CD14-positive monocyte (primary cell): Measurements from ENCODE around the gene CA11. TPM values are rescaled to one million over a fixed set of nuclear protein-coding genes. Genes with fewer than 3 reads are reported as not detected.

Source experiments
- DNase-seq, 3 donors: peaks; one replicate each; pipeline ENCODE4 v3.0.0-alpha.2; 2011 to 2022
- H2AFZ ChIP-seq: 2 replicates; pipeline ENCODE4 v1.6.0; 2012; ENCODE audit warnings: mild to moderate bottlenecking, low read depth, low read length, inconsistent platforms; ENCODE audit not compliant: insufficient read depth, poor library complexity, severe bottlenecking
- H3K27ac ChIP-seq, 2 donors: 1 replicate in 1 of 2; 2 replicates in 1 of 2; pipeline ENCODE4 v1.5.1; 2012 to 2013; ENCODE audit warnings: low read length in 2 of 2, control low read depth in 1 of 2, inconsistent platforms in 1 of 2, low read depth in 1 of 2, mild to moderate bottlenecking in 1 of 2
- H3K27me3 ChIP-seq, 2 donors: one replicate each; pipeline versions ENCODE4 v1.6.0 to v1.6.1; 2011 to 2013; ENCODE audit warnings: low read length in 2 of 2; ENCODE audit not compliant: control insufficient read depth in 2 of 2, insufficient read depth in 2 of 2
- H3K36me3 ChIP-seq, 2 donors: replicated peaks in 1 of 2; 1 replicate in 1 of 2; 2 replicates in 1 of 2; pipeline versions ENCODE4 v1.5.1 to v1.6.1; 2012 to 2013; ENCODE audit warnings: low read length in 2 of 2, control low read depth in 1 of 2, inconsistent platforms in 1 of 2, mild to moderate bottlenecking in 1 of 2; ENCODE audit not compliant: insufficient read depth in 2 of 2, control insufficient read depth in 1 of 2
- H3K4me1 ChIP-seq, 2 donors: 1 replicate in 1 of 2; 2 replicates in 1 of 2; pipeline versions ENCODE4 v1.5.1 to v1.6.1; 2012 to 2013; ENCODE audit warnings: low read length in 2 of 2, control low read depth in 1 of 2, inconsistent platforms in 1 of 2, mild to moderate bottlenecking in 1 of 2, moderate library complexity in 1 of 2; ENCODE audit not compliant: insufficient read depth in 2 of 2, control insufficient read depth in 1 of 2
- H3K4me2 ChIP-seq: replicated peaks from 2 replicates; pipeline ENCODE3; 2012; ENCODE audit warnings: low read length, moderate library complexity, mild to moderate bottlenecking; ENCODE audit not compliant: poor library complexity, severe bottlenecking; ENCODE audit errors: extremely low read depth
- H3K4me3 ChIP-seq, 3 experiments: fragments of 200-600 bp in 1 of 3; sonication (generic) in 1 of 3; replicated peaks in 1 of 3; 1 replicate in 2 of 3; 2 replicates in 1 of 3; pipeline ENCODE4 v1.5.1; 2011 to 2013; ENCODE audit warnings: low read length in 3 of 3, mild to moderate bottlenecking in 3 of 3, control low read depth in 2 of 3, low read depth in 2 of 3, inconsistent platforms in 1 of 3, moderate library complexity in 1 of 3
- H3K79me2 ChIP-seq: 2 replicates; pipeline ENCODE4 v1.6.0; 2012; ENCODE audit warnings: mild to moderate bottlenecking, control low read depth, inconsistent platforms, low read length, moderate library complexity; ENCODE audit not compliant: insufficient read depth
- H3K9ac ChIP-seq: 2 replicates; pipeline ENCODE4 v1.6.0; 2017; ENCODE audit warnings: low read length, mild to moderate bottlenecking; ENCODE audit not compliant: insufficient read depth, poor library complexity, severe bottlenecking
- H3K9me3 ChIP-seq, 2 donors: replicated peaks in 1 of 2; 1 replicate in 1 of 2; 2 replicates in 1 of 2; pipeline versions ENCODE4 v1.5.1 to v1.6.1; 2012 to 2013; ENCODE audit warnings: low read length in 2 of 2, control low read depth in 1 of 2; ENCODE audit not compliant: control insufficient read depth in 1 of 2, insufficient read depth in 1 of 2
- H4K20me1 ChIP-seq: 2 replicates; pipeline ENCODE4 v1.6.0; 2012; ENCODE audit warnings: mild to moderate bottlenecking, low read length, control low read depth, moderate library complexity; ENCODE audit not compliant: insufficient read depth
- H3K27ac Mint-ChIP-seq, 7 donors: one replicate each; pipeline ENCODE4 v1.8.0; 2020; ENCODE audit warnings: mild to moderate bottlenecking in 7 of 7, mixed read lengths in 7 of 7, moderate library complexity in 6 of 7, inconsistent platforms in 2 of 7
- H3K27me3 Mint-ChIP-seq, 3 donors: one replicate each; pipeline ENCODE4 v1.8.0; 2021 to 2022; ENCODE audit warnings: low read depth in 3 of 3, mild to moderate bottlenecking in 3 of 3, mixed read lengths in 3 of 3, moderate library complexity in 3 of 3, inconsistent platforms in 1 of 3
- H3K36me3 Mint-ChIP-seq, 2 donors: one replicate each; pipeline ENCODE4 v1.8.0; 2020; ENCODE audit warnings: mixed read lengths in 2 of 2, inconsistent platforms in 1 of 2, mild to moderate bottlenecking in 1 of 2
- H3K4me1 Mint-ChIP-seq: one replicate; pipeline ENCODE4 v1.8.0; 2020; ENCODE audit warnings: mild to moderate bottlenecking, mixed read lengths
- H3K4me3 Mint-ChIP-seq, 2 donors: one replicate each; pipeline ENCODE4 v1.8.0; 2020; ENCODE audit warnings: mild to moderate bottlenecking in 2 of 2, mixed read lengths in 2 of 2, moderate library complexity in 1 of 2
- H3K9me3 Mint-ChIP-seq, 7 donors: one replicate each; pipeline ENCODE4 v1.8.0; 2020 to 2022; ENCODE audit warnings: mixed read lengths in 7 of 7, mild to moderate bottlenecking in 6 of 7, moderate library complexity in 6 of 7, inconsistent platforms in 2 of 7
- CTCF ChIP-seq: fragments of 200-600 bp; IDR thresholded peaks from one replicate; pipeline ENCODE4 v1.8.0; 2022; ENCODE audit warnings: antibody characterized with exemption, mild to moderate bottlenecking
- WGBS: methylation state at CpG from one replicate; pipeline ENCODE4 v1.1.5; 2013; ENCODE audit warnings: missing lambda C conversion rate; ENCODE audit not compliant: insufficient coverage; 5-methylcytosine and 5-hydroxymethylcytosine counted together
- intact Hi-C, 2 donors: fragments of 100-400 bp; cut with micrococcal nuclease; formaldehyde crosslinking; loops; one replicate each; pipeline versions ENCODE4 v1.15.0 to v1.15.1; 2023
- polyA plus RNA-seq, 3 donors: library from polyadenylated mRNA; depleted of rRNA in 1 of 3; unstranded in 2 of 3; stranded (reverse) in 1 of 3; fragments of 300-500 nt in 2 of 3; fragments of >200 nt in 1 of 3; fragmentation: Illumina TruSeq in 2 of 3; gene quantifications; 1 replicate in 2 of 3; 2 replicates in 1 of 3; pipeline ENCODE4 v1.2.3, GENCODE V29; 2012 to 2021

CA11 gene
- polyA plus RNA-seq, 3 donors = 1.1 to 4.9 (median 1.8) TPM

DNA sequence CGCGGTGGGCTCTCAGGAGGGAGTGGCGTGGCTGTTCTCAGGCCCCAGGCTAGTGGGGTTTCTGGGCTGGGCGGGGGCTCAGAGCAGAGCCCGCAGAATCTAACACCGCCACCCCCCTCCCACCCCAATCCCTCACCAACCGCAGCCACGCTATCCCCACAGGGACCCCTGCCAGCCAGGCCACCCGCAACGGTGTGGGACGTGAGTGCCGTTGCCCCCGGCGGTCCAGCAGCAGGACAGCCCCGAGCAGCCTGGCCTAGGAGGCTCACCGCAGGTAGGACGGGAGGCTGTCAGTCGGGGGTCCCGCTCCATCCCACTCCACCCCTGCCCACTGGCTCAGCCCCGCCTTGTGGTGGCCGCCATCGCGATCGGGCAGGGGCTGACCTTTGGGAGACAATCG lies 27.0 kb upstream of the CA11 start, which contains the start of gene NTN5:
Gene NTN5, minus strand, starts transcription at position 24 of the 400 bp plus-strand sequence. CDS start 2,031 bp downstream, outside the sequence.
- H3K4me1 Mint-ChIP-seq = peaks cover 8% of the 10 kb centered on the region
- intact Hi-C loops = no loop called here
- no peak within 1 kb of the TSS for H3K27ac Mint-ChIP-seq
- Histone ChIP-seq H3K4me2 (no peak within 1 kb of the TSS), H3K9ac (no peak within 1 kb of the TSS), H3K27me3 (no peaks in the 10 kb centered on the region), H3K79me2 (no peaks in the 10 kb centered on the region), H2AFZ (no peak within 1 kb of the TSS), H3K4me1 (peaks cover 0 to 7% of the 10 kb centered on the region in 2 donors), H3K9me3 (no peaks in the 10 kb centered on the region), H4K20me1 (no peaks in the 10 kb centered on the region), H3K36me3 (no peaks in the 10 kb centered on the region), H3K4me3 (no peak within 1 kb of the TSS), H3K27ac (no peak within 1 kb of the TSS)
- TF ChIP-seq CTCF = no peak
- H3K27me3 Mint-ChIP-seq = peaks cover 2 to 4% (median 3%) of the 10 kb centered on the region in 3 donors
- H3K9me3 Mint-ChIP-seq = peaks cover 0 to 7% (median 5%) of the 10 kb centered on the region in 7 donors
- DNase-seq = no peak
- no peak within 1 kb of the TSS for H3K4me3 Mint-ChIP-seq
- 94% methylated on average over 21 of the region's 25 CpGs for WGBS
- H3K36me3 Mint-ChIP-seq = no peaks in the 10 kb centered on the region

GRCh38 chr19:48671446-48671995 lies 25.5 kb upstream of the CA11 start:
- Mint-ChIP-seq H3K9me3 (peaks cover 0 to 7% (median 6%) of the 10 kb centered on the region in 7 donors), H3K4me3 (no peak overlapping the region), H3K36me3 (no peaks in the 10 kb centered on the region), H3K27ac (no peak overlapping the region), H3K4me1 (peaks cover 8% of the 10 kb centered on the region), H3K27me3 (peaks cover 2 to 4% (median 3%) of the 10 kb centered on the region in 3 donors)
- H3K9me3 ChIP-seq = no peaks in the 10 kb centered on the region
- 98% methylated on average over 5 of the region's 10 CpGs for WGBS
- H4K20me1 ChIP-seq = no peaks in the 10 kb centered on the region
- no peak overlapping the region for H3K27ac ChIP-seq
- no peak overlapping the region for H3K4me2 ChIP-seq
- no peak overlapping the region for H3K4me3 ChIP-seq
- H3K79me2 ChIP-seq = no peaks in the 10 kb centered on the region
- no peak for DNase-seq
- no peak for TF ChIP-seq CTCF
- peaks cover 0 to 7% of the 10 kb centered on the region in 2 donors for H3K4me1 ChIP-seq
- no peak overlapping the region for H3K9ac ChIP-seq
- no peak overlapping the region for H2AFZ ChIP-seq
- intact Hi-C loops = no loop called here
- H3K27me3 ChIP-seq = no peaks in the 10 kb centered on the region
- H3K36me3 ChIP-seq = no peaks in the 10 kb centered on the region
